K562 (cell line): Measurements from ENCODE around the gene TUB. TPM values are rescaled to one million over a fixed set of nuclear protein-coding genes. Genes with fewer than 3 reads are reported as not detected.

ENCODE experiments used
- ATAC-seq: fragments of 200-7000 bp; cut with Tn5 transposase; 3 replicates; pipeline ENCODE4 v1.9.1; 2020; ENCODE audit warnings: moderate library complexity
- BruUV-seq: library from RNA; stranded (reverse); fragments of 400-500 nt; replicated peaks from 2 replicates; lab custom pipeline; 2021; lab: Mats Ljungman, UMichigan
- CTCF ChIA-PET: fragments of 300-600 bp; formaldehyde crosslinking; extraction: SDS; loops from one replicate; lab custom pipeline; 2021; ENCODE audit warnings: low intra/inter-chr PET ratio; lab: Yijun Ruan, JAX
- POLR2A ChIA-PET: fragments of 300-600, 350-650 bp; sonication (Branson Sonifier 250); formaldehyde crosslinking; extraction: SDS; loops from one replicate; lab custom pipeline; 2021; ENCODE audit warnings: antibody characterized with exemption, inconsistent platforms; lab: Yijun Ruan, JAX
- DNase-seq, 4 experiments: peaks; one replicate each; pipeline versions ENCODE4 v3.0.0 to v3.0.0-alpha.2; 2011 to 2018; ENCODE audit warnings: low spot score in 3 of 4, mixed read lengths in 3 of 4; ENCODE audit errors: extremely low read depth in 1 of 4
- FAIRE-seq: peaks from 2 replicates; lab custom pipeline; 2011; peaks lifted over from hg19 to GRCh38; lab: Jason Lieb, UNC
- H2AFZ ChIP-seq: 2 replicates; pipeline ENCODE4 v1.6.0; 2011; ENCODE audit warnings: low read depth, low read length, control low read depth, inconsistent platforms
- H3K27ac ChIP-seq: fragments of 200-600 bp; 3 replicates; pipeline ENCODE4 v1.8.0; 2011; ENCODE audit warnings: low read depth, mild to moderate bottlenecking, control low read depth, inconsistent platforms, low read length, moderate library complexity, mixed read lengths; ENCODE audit errors: extremely low read depth
- H3K27me3 ChIP-seq, 2 experiments: fragments of 300-600 bp in 1 of 2; 2 replicates in 1 of 2; 3 replicates in 1 of 2; pipeline versions ENCODE4 v1.6.0 to v1.8.0; 2011; ENCODE audit warnings: inconsistent platforms in 2 of 2, low read length in 2 of 2, mild to moderate bottlenecking in 1 of 2, mixed read lengths in 1 of 2, moderate library complexity in 1 of 2; ENCODE audit not compliant: control insufficient read depth in 2 of 2, insufficient read depth in 2 of 2
- H3K36me3 ChIP-seq: fragments of 300-600 bp; 3 replicates; pipeline ENCODE4 v1.8.0; 2011; ENCODE audit warnings: mild to moderate bottlenecking, low read length, inconsistent platforms; ENCODE audit not compliant: control insufficient read depth, insufficient read depth
- H3K4me1 ChIP-seq, 2 experiments: fragments of 200-600 bp in 1 of 2; replicated peaks in 1 of 2; 2 replicates in 1 of 2; 3 replicates in 1 of 2; pipeline versions ENCODE4 v1.5.1 to v1.8.0; 2011; ENCODE audit warnings: inconsistent platforms in 2 of 2, low read length in 2 of 2, mild to moderate bottlenecking in 1 of 2, mixed read lengths in 1 of 2, moderate library complexity in 1 of 2; ENCODE audit not compliant: control insufficient read depth in 2 of 2, insufficient read depth in 2 of 2
- H3K4me2 ChIP-seq: 2 replicates; pipeline ENCODE4 v1.6.1; 2011; ENCODE audit warnings: low read length, control low read depth, inconsistent platforms, mixed read lengths; ENCODE audit not compliant: insufficient read depth
- H3K4me3 ChIP-seq: fragments of 200-600 bp; sonication (generic), shearing (Covaris generic); 2 replicates; pipeline ENCODE4 v1.5.1; 2016; ENCODE audit warnings: control low read depth, inconsistent platforms
- H3K79me2 ChIP-seq: fragments of 200-600 bp; 3 replicates; pipeline ENCODE4 v1.8.0; 2011; ENCODE audit warnings: low read length, inconsistent platforms; ENCODE audit not compliant: control insufficient read depth, insufficient read depth
- H3K9ac ChIP-seq, 2 experiments: 2 replicates each; pipeline versions ENCODE4 v1.6.0 to v1.6.1; 2011; ENCODE audit warnings: low read depth in 2 of 2, low read length in 2 of 2, control low read depth in 1 of 2, inconsistent platforms in 1 of 2, mild to moderate bottlenecking in 1 of 2, mixed read lengths in 1 of 2; ENCODE audit not compliant: insufficient read depth in 1 of 2
- H3K9me1 ChIP-seq: one replicate; pipeline ENCODE4 v1.6.0; 2011; ENCODE audit warnings: inconsistent platforms, mild to moderate bottlenecking, low read length, moderate library complexity; ENCODE audit not compliant: control insufficient read depth, insufficient read depth
- H3K9me3 ChIP-seq: replicated peaks from 2 replicates; pipeline ENCODE4 v1.5.1; 2011; ENCODE audit warnings: low read depth, low read length, inconsistent platforms; ENCODE audit not compliant: control insufficient read depth, insufficient read depth
- H4K20me1 ChIP-seq: replicated peaks from 2 replicates; pipeline ENCODE4 v1.6.1; 2011; ENCODE audit warnings: low read length, inconsistent platforms, mixed read lengths; ENCODE audit not compliant: control insufficient read depth, insufficient read depth
- CBFA2T3 ChIP-seq: fragments of 450-650 bp; IDR thresholded peaks from 2 replicates; pipeline ENCODE4 v1.6.1; 2017
- ELF4 ChIP-seq: fragments of 450-650 bp; formaldehyde crosslinking; IDR thresholded peaks from 2 replicates; pipeline ENCODE4 v1.4.0; 2022; ENCODE audit warnings: missing genetic modification characterization
- NELFE ChIP-seq: IDR thresholded peaks from 2 replicates; pipeline ENCODE4 v1.6.1; 2011; ENCODE audit warnings: mild to moderate bottlenecking; ENCODE audit not compliant: insufficient read depth, insufficient read length
- POLR2H ChIP-seq: IDR thresholded peaks from 2 replicates; pipeline ENCODE4 v1.6.1; 2016; ENCODE audit warnings: missing genetic modification characterization, low read depth, mild to moderate bottlenecking, control low read depth, missing compliant biosample characterization, moderate library complexity
- SIN3A ChIP-seq, 2 experiments: fragments of 150-350 bp in 1 of 2; IDR thresholded peaks; 2 replicates each; pipeline ENCODE4 v1.6.1; 2011 to 2016; ENCODE audit warnings: borderline replicate concordance in 2 of 2, low read depth in 2 of 2, low read length in 2 of 2, mild to moderate bottlenecking in 2 of 2, moderate library complexity in 2 of 2; ENCODE audit not compliant: control insufficient read depth in 1 of 2
- SIX5 ChIP-seq, 2 experiments: IDR thresholded peaks; 2 replicates each; pipeline ENCODE4 v1.6.1; 2011; ENCODE audit warnings: low read length in 2 of 2, borderline replicate concordance in 1 of 2, low read depth in 1 of 2, mild to moderate bottlenecking in 1 of 2, moderate library complexity in 1 of 2; ENCODE audit not compliant: insufficient read depth in 1 of 2
- ZNF444 ChIP-seq: fragments of 250-450 bp; sonication (Bioruptor Pico); IDR thresholded peaks from 2 replicates; pipeline ENCODE4 v1.4.0; 2020; ENCODE audit warnings: mild to moderate bottlenecking, moderate library complexity
- ZNF695 ChIP-seq: fragments of 450-650 bp; formaldehyde crosslinking; IDR thresholded peaks from 2 replicates; pipeline ENCODE4 v1.4.0; 2020; ENCODE audit warnings: mild to moderate bottlenecking, moderate library complexity
- WGBS: fragments of 100-300 bp; shearing (Covaris generic); methylation state at CpG from one replicate; pipeline ENCODE4 v1.1.6; 2016; ENCODE audit warnings: low coverage, mixed read lengths; ENCODE audit not compliant: insufficient coverage; ENCODE audit errors: missing lambda C conversion rate; 5-methylcytosine and 5-hydroxymethylcytosine counted together
- in situ Hi-C: fragments of 300-500 bp; cut with MboI; formaldehyde crosslinking; loops from 4 replicates; pipeline ENCODE4 v1.15.0; 2018; ENCODE audit warnings: inconsistent platforms, mixed read lengths
- intact Hi-C: fragments of 100-400 bp; cut with micrococcal nuclease; formaldehyde crosslinking; loops from 2 replicates; pipeline ENCODE4 v1.14.2; 2022
- polyA plus RNA-seq, 8 experiments: library from polyadenylated mRNA; depleted of rRNA in 4 of 8; stranded (reverse) in 5 of 8; unstranded in 3 of 8; fragments of >200 nt; fragmentation: Nextera tagmentation in 2 of 8; fragmentation: Illumina TruSeq in 1 of 8; extraction: Ambion mirVana in 2 of 8; extraction: Trizol in 1 of 8; gene quantifications; 2 replicates each; pipeline versions ENCODE4 v1.2.1 to v1.2.3, GENCODE V29; 2011 to 2014; ENCODE audit warnings: inconsistent platforms in 1 of 8, missing spikeins in 1 of 8
- total RNA-seq, 7 experiments: library from RNA; depleted of rRNA in 6 of 7; stranded (reverse); fragments of >200 nt in 6 of 7; fragmentation: Illumina TruSeq in 2 of 7; extraction: Trizol in 2 of 7; gene quantifications; 2 replicates each; pipeline versions ENCODE4 v1.2.1 to v1.2.3, GENCODE V29; 2011 to 2021; ENCODE audit warnings: low replicate concordance in 1 of 7
- TF ChIP-seq, protein P1 (sequence below): fragments of 450-650 bp; IDR thresholded peaks from 2 replicates; pipeline ENCODE4 v1.6.1; 2018; ENCODE audit warnings: mild to moderate bottlenecking, low read depth; ENCODE audit not compliant: partially characterized antibody
- TF ChIP-seq, protein P2 (sequence below): sonication (generic); formaldehyde crosslinking; IDR thresholded peaks from 2 replicates; pipeline ENCODE4 v1.8.1; 2023; ENCODE audit warnings: mild to moderate bottlenecking, missing genetic modification reagents
- TF ChIP-seq, protein P3 (sequence below): fragments of 450-650 bp; formaldehyde crosslinking; IDR thresholded peaks from 2 replicates; pipeline ENCODE4 v1.4.0; 2022; ENCODE audit warnings: missing genetic modification characterization

TUB gene
- total and polyA plus RNA-seq, 9 of the 15 experiments (the other 6 are each of a cell fraction or from before 2014, with no cell fraction given), result not detected

GRCh38 chr11:8127447-8127846 is 46.4 kb downstream of the TUB start:
- 3% methylated on average over 2 of the region's 2 CpGs for WGBS
- DNase-seq (no peak), ATAC-seq (no peak), FAIRE-seq (no peak)
- H3K9me3 ChIP-seq, result no peaks in the 10 kb centered on the region
- no peaks in the 10 kb centered on the region for H3K36me3 ChIP-seq
- TF ChIP-seq SIX5 (IDR thresholded peaks at IDR 0.05; ENCODE audit: borderline replicate concordance in 1 of 2, insufficient read depth in 1 of 2, low read depth in 1 of 2, low read length in 2 of 2), result no peak
- TF ChIP-seq ZNF444 (CRISPR knock-in tag), result no peak
- no peak for TF ChIP-seq SIN3A (IDR thresholded peaks at IDR 0.05; ENCODE audit: borderline replicate concordance in 2 of 2, control insufficient read depth in 1 of 2, low read depth in 2 of 2, low read length in 2 of 2)
- no peak for TF ChIP-seq CBFA2T3
- no peak for TF ChIP-seq ELF4 (CRISPR knock-in tag)
- TF ChIP-seq ZNF695, result no peak
- TF ChIP-seq, protein P1, sequence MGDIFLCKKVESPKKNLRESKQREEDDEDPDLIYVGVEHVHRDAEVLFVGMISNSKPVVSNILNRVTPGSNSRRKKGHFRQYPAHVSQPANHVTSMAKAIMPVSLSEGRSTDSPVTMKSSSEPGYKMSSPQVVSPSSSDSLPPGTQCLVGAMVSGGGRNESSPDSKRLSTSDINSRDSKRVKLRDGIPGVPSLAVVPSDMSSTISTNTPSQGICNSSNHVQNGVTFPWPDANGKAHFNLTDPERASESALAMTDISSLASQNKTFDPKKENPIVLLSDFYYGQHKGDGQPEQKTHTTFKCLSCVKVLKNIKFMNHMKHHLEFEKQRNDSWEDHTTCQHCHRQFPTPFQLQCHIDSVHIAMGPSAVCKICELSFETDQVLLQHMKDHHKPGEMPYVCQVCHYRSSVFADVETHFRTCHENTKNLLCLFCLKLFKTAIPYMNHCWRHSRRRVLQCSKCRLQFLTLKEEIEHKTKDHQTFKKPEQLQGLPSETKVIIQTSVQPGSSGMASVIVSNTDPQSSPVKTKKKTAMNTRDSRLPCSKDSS, result no peak
- TF ChIP-seq, protein P2, sequence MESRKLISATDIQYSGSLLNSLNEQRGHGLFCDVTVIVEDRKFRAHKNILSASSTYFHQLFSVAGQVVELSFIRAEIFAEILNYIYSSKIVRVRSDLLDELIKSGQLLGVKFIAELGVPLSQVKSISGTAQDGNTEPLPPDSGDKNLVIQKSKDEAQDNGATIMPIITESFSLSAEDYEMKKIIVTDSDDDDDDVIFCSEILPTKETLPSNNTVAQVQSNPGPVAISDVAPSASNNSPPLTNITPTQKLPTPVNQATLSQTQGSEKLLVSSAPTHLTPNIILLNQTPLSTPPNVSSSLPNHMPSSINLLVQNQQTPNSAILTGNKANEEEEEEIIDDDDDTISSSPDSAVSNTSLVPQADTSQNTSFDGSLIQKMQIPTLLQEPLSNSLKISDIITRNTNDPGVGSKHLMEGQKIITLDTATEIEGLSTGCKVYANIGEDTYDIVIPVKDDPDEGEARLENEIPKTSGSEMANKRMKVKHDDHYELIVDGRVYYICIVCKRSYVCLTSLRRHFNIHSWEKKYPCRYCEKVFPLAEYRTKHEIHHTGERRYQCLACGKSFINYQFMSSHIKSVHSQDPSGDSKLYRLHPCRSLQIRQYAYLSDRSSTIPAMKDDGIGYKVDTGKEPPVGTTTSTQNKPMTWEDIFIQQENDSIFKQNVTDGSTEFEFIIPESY (CRISPR knock-in tag), result no peak
- TF ChIP-seq NELFE, result no peak
- TF ChIP-seq, protein P3, sequence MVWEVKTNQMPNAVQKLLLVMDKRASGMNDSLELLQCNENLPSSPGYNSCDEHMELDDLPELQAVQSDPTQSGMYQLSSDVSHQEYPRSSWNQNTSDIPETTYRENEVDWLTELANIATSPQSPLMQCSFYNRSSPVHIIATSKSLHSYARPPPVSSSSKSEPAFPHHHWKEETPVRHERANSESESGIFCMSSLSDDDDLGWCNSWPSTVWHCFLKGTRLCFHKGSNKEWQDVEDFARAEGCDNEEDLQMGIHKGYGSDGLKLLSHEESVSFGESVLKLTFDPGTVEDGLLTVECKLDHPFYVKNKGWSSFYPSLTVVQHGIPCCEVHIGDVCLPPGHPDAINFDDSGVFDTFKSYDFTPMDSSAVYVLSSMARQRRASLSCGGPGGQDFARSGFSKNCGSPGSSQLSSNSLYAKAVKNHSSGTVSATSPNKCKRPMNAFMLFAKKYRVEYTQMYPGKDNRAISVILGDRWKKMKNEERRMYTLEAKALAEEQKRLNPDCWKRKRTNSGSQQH, result no peak
- no peak for TF ChIP-seq POLR2H (tag)
- ChIA-PET CTCF (no interaction called here), POLR2A (no interaction called here)
- intact Hi-C loops, result no loop called here
- in situ Hi-C loops, result no loop called here
- H4K20me1 ChIP-seq, result no peaks in the 10 kb centered on the region
- H3K27me3 ChIP-seq, result no peaks in the 10 kb centered on the region; a peak in 1 of 5 replicates
- no peaks in the 10 kb centered on the region for H3K9me1 ChIP-seq
- no peak overlapping the region for H3K4me3 ChIP-seq
- H3K27ac ChIP-seq, result no peak overlapping the region
- no peaks in the 10 kb centered on the region for H3K79me2 ChIP-seq
- no peak overlapping the region for H3K4me2 ChIP-seq
- no peak overlapping the region for H3K9ac ChIP-seq
- no TSS peak for BruUV-seq
- H2AFZ ChIP-seq, result no peak overlapping the region
- no peaks in the 10 kb centered on the region for H3K4me1 ChIP-seq
